ENCODE measurements around the gene SSBP2. TPM values are rescaled to one million over a fixed set of nuclear protein-coding genes. Genes with fewer than 3 reads are reported as not detected.

Gene SSBP2
- total and polyA plus RNA-seq, 2 donors (not counting 3 experiments of a cell fraction or from before 2014, with no cell fraction given) = 9.6 to 11.5 TPM

- Histone ChIP-seq H3K9ac (replicated peaks; ENCODE audit: extremely low read depth, insufficient read depth, low read length) (no peak overlapping the region), H3K36me3 (ENCODE audit: control insufficient read depth in 2 of 2, extremely low read depth in 1 of 2, insufficient read depth in 2 of 2, low read length in 2 of 2) (no peaks in the 10 kb centered on the region), H3K79me2 (ENCODE audit: control insufficient read depth, insufficient read depth, low read length) (no peaks in the 10 kb centered on the region), H3K4me3 (replicated peaks in 1 of 3; ENCODE audit: insufficient read depth in 1 of 3, low read depth in 1 of 3, low read length in 3 of 3) (no peak overlapping the region), H4K20me1 (replicated peaks; ENCODE audit: control insufficient read depth, extremely low read depth, insufficient read depth, low read length) (no peaks in the 10 kb centered on the region), H3K9me3 (replicated peaks; ENCODE audit: control insufficient read depth, insufficient read depth, low read length) (no peaks in the 10 kb centered on the region), H3K27me3 (ENCODE audit: control insufficient read depth in 2 of 2, insufficient read depth in 2 of 2, low read length in 2 of 2) (no peaks in the 10 kb centered on the region), H3K27ac (ENCODE audit: insufficient read depth, low read depth, low read length) (no peak overlapping the region), H2AFZ (ENCODE audit: low read depth, low read length) (no peak overlapping the region), H3K4me1 (ENCODE audit: control insufficient read depth, extremely low read depth, insufficient read depth, low read length) (no peaks in the 10 kb centered on the region), H3K9me1 (replicated peaks; ENCODE audit: control insufficient read depth, extremely low read depth, insufficient read depth, low read length) (no peaks in the 10 kb centered on the region), H3K4me2 (ENCODE audit: insufficient read depth, low read length) (no peak overlapping the region)
- dilution Hi-C loops (cut with MboI; ENCODE audit: extremely low pct_ligation_motif_present, low sequenced_read_pairs) = no loop called here
- FAIRE-seq (no peak), DNase-seq (ENCODE audit: low read depth, low spot score) (no peak)
- no TSS peak for BruUV-seq (replicated peaks)
- intact Hi-C loops (cut with micrococcal nuclease) = no loop called here
- POLR2A ChIA-PET = no interaction called here
- CTCF ChIA-PET = interaction anchor here (0.6 kb wide), 2 partner anchors 67 to 819 kb away, joined by 3 read pairs; no protein-coding TSS in a partner anchor
- no peak for TF ChIP-seq JUN (IDR thresholded peaks at IDR 0.05; ENCODE audit: borderline replicate concordance, insufficient read depth, insufficient read length, low read depth)
- no peak for TF ChIP-seq EZH2 (IDR thresholded peaks at IDR 0.05; ENCODE audit: borderline replicate concordance, low read depth, low read length, severe bottlenecking)
- TF ChIP-seq FOS (IDR thresholded peaks at IDR 0.05; ENCODE audit: borderline replicate concordance, insufficient read depth, low read length) = no peak
- TF ChIP-seq GATA2 (IDR thresholded peaks at IDR 0.05; ENCODE audit: insufficient read depth, insufficient read length, low read depth, low read length) = no peak
- TF ChIP-seq, protein P1, sequence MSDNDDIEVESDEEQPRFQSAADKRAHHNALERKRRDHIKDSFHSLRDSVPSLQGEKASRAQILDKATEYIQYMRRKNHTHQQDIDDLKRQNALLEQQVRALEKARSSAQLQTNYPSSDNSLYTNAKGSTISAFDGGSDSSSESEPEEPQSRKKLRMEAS (IDR thresholded peaks at IDR 0.05; ENCODE audit: insufficient read depth, insufficient read length) = no peak
- TF ChIP-seq, protein P2, sequence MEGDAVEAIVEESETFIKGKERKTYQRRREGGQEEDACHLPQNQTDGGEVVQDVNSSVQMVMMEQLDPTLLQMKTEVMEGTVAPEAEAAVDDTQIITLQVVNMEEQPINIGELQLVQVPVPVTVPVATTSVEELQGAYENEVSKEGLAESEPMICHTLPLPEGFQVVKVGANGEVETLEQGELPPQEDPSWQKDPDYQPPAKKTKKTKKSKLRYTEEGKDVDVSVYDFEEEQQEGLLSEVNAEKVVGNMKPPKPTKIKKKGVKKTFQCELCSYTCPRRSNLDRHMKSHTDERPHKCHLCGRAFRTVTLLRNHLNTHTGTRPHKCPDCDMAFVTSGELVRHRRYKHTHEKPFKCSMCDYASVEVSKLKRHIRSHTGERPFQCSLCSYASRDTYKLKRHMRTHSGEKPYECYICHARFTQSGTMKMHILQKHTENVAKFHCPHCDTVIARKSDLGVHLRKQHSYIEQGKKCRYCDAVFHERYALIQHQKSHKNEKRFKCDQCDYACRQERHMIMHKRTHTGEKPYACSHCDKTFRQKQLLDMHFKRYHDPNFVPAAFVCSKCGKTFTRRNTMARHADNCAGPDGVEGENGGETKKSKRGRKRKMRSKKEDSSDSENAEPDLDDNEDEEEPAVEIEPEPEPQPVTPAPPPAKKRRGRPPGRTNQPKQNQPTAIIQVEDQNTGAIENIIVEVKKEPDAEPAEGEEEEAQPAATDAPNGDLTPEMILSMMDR (IDR thresholded peaks at IDR 0.05; ENCODE audit: extremely low read depth in 1 of 2, insufficient read depth in 1 of 2, low read depth in 1 of 2, low read length in 2 of 2) = no peak
- no peak for TF ChIP-seq MYC (IDR thresholded peaks at IDR 0.05; ENCODE audit: low read depth, low read length)
- no peak for TF ChIP-seq POLR2AphosphoS5 (IDR thresholded peaks at IDR 0.05; ENCODE audit: insufficient read depth, low read depth, low read length)
- TF ChIP-seq POLR2A (IDR thresholded peaks at IDR 0.05; ENCODE audit: low read depth, low read length) = no peak
These were observed 71.0 kb downstream of the SSBP2 start for GRCh38 chr5:81679885-81680284.
